GM12801 (cell line): ENCODE measurements around the gene DSTN.

Experiments used
- CTCF ChIP-seq: IDR thresholded peaks from one replicate; pipeline ENCODE4 v1.5.1; 2011; ENCODE audit warnings: control low read depth; ENCODE audit not compliant: insufficient read length; ENCODE audit errors: extremely low read depth

The DSTN gene

GRCh38 chr20:17570347-17571152, 675 bp downstream of the DSTN start:
- no peak for TF ChIP-seq CTCF

GRCh38 chr20:17571153-17571527, 1.3 kb downstream of the DSTN start:
- no peak for TF ChIP-seq CTCF

- no peak for TF ChIP-seq CTCF
Measured at GRCh38 chr20:17572034-17572638, 2.3 kb downstream of the DSTN start.

GRCh38 chr20:17573463-17573862, 3.6 kb downstream of the DSTN start:
- TF ChIP-seq CTCF = no peak

- TF ChIP-seq CTCF = no peak
Measured at GRCh38 chr20:17576215-17576614, 6.3 kb downstream of the DSTN start.

GRCh38 chr20:17579369-17580039, 9.6 kb downstream of the DSTN start:
- TF ChIP-seq CTCF = no peak

GRCh38 chr20:17580895-17581294, 11.0 kb downstream of the DSTN start:
- no peak for TF ChIP-seq CTCF
